MM.1S (cell line): ENCODE measurements around the gene DSCAM.

ENCODE experiments used
- EZH2 ChIP-seq: fragments of 300-600 bp; sonication (generic); optimal IDR thresholded peaks from 2 replicates; pipeline ENCODE3; 2017; ENCODE audit warnings: low read depth, mild to moderate bottlenecking, antibody characterized with exemption, low read length, mixed read lengths
- TF ChIP-seq, protein P1 (sequence below): fragments of 300-600 bp; sonication (generic); IDR thresholded peaks from 2 replicates; pipeline ENCODE4 v1.5.1; 2016; ENCODE audit warnings: antibody characterized with exemption, low read length, mixed read lengths

DNA sequence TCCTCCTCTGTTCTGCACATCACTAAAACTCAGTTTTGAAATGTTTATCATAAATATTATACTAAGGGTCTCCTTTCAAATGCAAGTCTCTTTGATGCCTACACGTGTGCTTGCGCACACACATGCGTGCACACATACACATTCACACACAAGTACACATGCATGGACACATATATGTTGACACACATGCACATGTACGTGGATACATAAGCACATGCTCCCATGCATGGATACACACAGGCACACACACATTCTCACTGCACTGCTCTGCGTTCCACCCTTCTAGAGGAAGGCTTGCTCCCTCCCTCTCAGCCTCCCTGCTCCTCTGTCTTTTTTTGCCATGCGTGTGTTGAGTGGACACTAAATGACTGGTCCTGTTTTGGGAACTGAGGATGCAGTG is 817.1 kb downstream of the DSCAM start:
- TF ChIP-seq, protein P1, sequence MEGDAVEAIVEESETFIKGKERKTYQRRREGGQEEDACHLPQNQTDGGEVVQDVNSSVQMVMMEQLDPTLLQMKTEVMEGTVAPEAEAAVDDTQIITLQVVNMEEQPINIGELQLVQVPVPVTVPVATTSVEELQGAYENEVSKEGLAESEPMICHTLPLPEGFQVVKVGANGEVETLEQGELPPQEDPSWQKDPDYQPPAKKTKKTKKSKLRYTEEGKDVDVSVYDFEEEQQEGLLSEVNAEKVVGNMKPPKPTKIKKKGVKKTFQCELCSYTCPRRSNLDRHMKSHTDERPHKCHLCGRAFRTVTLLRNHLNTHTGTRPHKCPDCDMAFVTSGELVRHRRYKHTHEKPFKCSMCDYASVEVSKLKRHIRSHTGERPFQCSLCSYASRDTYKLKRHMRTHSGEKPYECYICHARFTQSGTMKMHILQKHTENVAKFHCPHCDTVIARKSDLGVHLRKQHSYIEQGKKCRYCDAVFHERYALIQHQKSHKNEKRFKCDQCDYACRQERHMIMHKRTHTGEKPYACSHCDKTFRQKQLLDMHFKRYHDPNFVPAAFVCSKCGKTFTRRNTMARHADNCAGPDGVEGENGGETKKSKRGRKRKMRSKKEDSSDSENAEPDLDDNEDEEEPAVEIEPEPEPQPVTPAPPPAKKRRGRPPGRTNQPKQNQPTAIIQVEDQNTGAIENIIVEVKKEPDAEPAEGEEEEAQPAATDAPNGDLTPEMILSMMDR = no peak
- TF ChIP-seq EZH2 = no peak
